GM19452 (cell line): ENCODE measurements around the gene GABBR1.

Experiments used
- ATAC-seq: cut with Tn5 transposase; IDR thresholded peaks from one replicate; pipeline ENCODE4 v1.9.1; 2021; ENCODE audit not compliant: unreplicated experiment

Gene GABBR1

GRCh38 chr6:29625337-29625930 is 7.5 kb downstream of the GABBR1 start:
- ATAC-seq, result no peak

GRCh38 chr6:29624520-29624961 is 8.4 kb downstream of the GABBR1 start:
- no peak for ATAC-seq

- no peak for ATAC-seq
These were observed 12.4 kb downstream of the GABBR1 start for GRCh38 chr6:29620630-29621029.

- ATAC-seq, result no peak
These were observed 13.3 kb downstream of the GABBR1 start for GRCh38 chr6:29619578-29620160.

- no peak for ATAC-seq
These were observed 15.0 kb downstream of the GABBR1 start for GRCh38 chr6:29617782-29618554.

GRCh38 chr6:29611426-29611825 is 21.6 kb downstream of the GABBR1 start:
- ATAC-seq, result no peak

GRCh38 chr6:29610540-29610939 is 22.4 kb downstream of the GABBR1 start:
- ATAC-seq, result no peak

GRCh38 chr6:29608131-29608530 is 24.9 kb downstream of the GABBR1 start:
- no peak for ATAC-seq

- ATAC-seq, result no peak
These were observed 29.1 kb downstream of the GABBR1 start for GRCh38 chr6:29603930-29604329.

GRCh38 chr6:29603456-29603855 is 29.5 kb downstream of the GABBR1 start:
- ATAC-seq, result no peak

- ATAC-seq, result no peak
These were observed 30.2 kb downstream of the GABBR1 start for GRCh38 chr6:29602564-29603361.

- no peak for ATAC-seq
These were observed 34.7 kb downstream of the GABBR1 start for GRCh38 chr6:29598172-29598747.

GRCh38 chr6:29597184-29597583 is 35.8 kb downstream of the GABBR1 start:
- ATAC-seq, result no peak

GRCh38 chr6:29596381-29596900 is 36.5 kb downstream of the GABBR1 start:
- ATAC-seq, result no peak

GRCh38 chr6:29593199-29593855 is 39.7 kb downstream of the GABBR1 start:
- ATAC-seq, result no peak

- no peak for ATAC-seq
These were observed 41.3 kb downstream of the GABBR1 start for GRCh38 chr6:29591677-29592076.

GRCh38 chr6:29590218-29590808 is 42.7 kb downstream of the GABBR1 start:
- ATAC-seq, result no peak

GRCh38 chr6:29589423-29590048 is 43.4 kb downstream of the GABBR1 start:
- ATAC-seq, result no peak

- ATAC-seq, result no peak
These were observed 48.2 kb downstream of the GABBR1 start, which contains the start of gene OR2H2 for GRCh38 chr6:29584821-29585220. TSS of gene OR2H2 (plus strand) at chr6:29585121. CDS start at chr6:29587945, 2,824 bp downstream.
